Thyroid gland (tissue), 4 donors: ENCODE data around the gene PRCD. TPM values are rescaled to one million over a fixed set of nuclear protein-coding genes. Genes with fewer than 3 reads are reported as not detected.

Experiments
- DNase-seq, 2 donors: peaks; one replicate each; pipeline ENCODE4 v3.0.0-alpha.2; 2019
- H3K27ac ChIP-seq, 3 donors: fragments of 200-600 bp; sonication (generic); 1 replicate in 2 of 3; 2 replicates in 1 of 3; pipeline ENCODE4 v1.5.1; 2016 to 2019; ENCODE audit warnings: mild to moderate bottlenecking in 1 of 3, moderate library complexity in 1 of 3
- H3K27me3 ChIP-seq: fragments of 200-600 bp; sonication (generic); one replicate; pipeline ENCODE4 v1.5.1; 2019
- H3K36me3 ChIP-seq, 2 donors: fragments of 200-600 bp; sonication (generic); one replicate each; pipeline ENCODE4 v1.5.1; 2016 to 2019
- H3K4me1 ChIP-seq, 2 donors: fragments of 200-600 bp; sonication (generic); one replicate each; pipeline ENCODE4 v1.5.1; 2017 to 2019
- H3K4me3 ChIP-seq, 3 donors: fragments of 200-600 bp; sonication (generic); replicated peaks in 1 of 3; 1 replicate in 2 of 3; 2 replicates in 1 of 3; pipeline ENCODE4 v1.5.1; 2016; ENCODE audit warnings: mild to moderate bottlenecking in 1 of 3
- H3K9me3 ChIP-seq: fragments of 200-600 bp; sonication (generic); one replicate; pipeline ENCODE4 v1.5.1; 2017
- CTCF ChIP-seq, 6 experiments: fragments of 200-600 bp in 3 of 6; fragments of 450-650 bp in 3 of 6; sonication (generic) in 3 of 6; IDR thresholded peaks; one replicate each; pipeline ENCODE4 v1.5.1; 2016 to 2019; ENCODE audit warnings: antibody characterized with exemption in 6 of 6, mild to moderate bottlenecking in 2 of 6, inconsistent platforms in 1 of 6, moderate library complexity in 1 of 6
- POLR2A ChIP-seq, 2 donors: fragments of 450-650 bp; IDR thresholded peaks; one replicate each; pipeline ENCODE4 v1.6.1; 2017; ENCODE audit warnings: antibody characterized with exemption in 2 of 2, mild to moderate bottlenecking in 2 of 2, moderate library complexity in 1 of 2
- WGBS, 2 donors: methylation state at CpG; one replicate each; pipeline ENCODE4 v1.1.5; 2017; 5-methylcytosine and 5-hydroxymethylcytosine counted together
- intact Hi-C: fragments of 100-400 bp; cut with DNase I; formaldehyde crosslinking; loops from one replicate; pipeline ENCODE4 v1.15.1; 2023
- total RNA-seq, 4 donors: library from RNA; depleted of rRNA; stranded (reverse); fragments of >200 nt; gene quantifications; one replicate each; pipeline ENCODE4 v1.2.3, GENCODE V29; 2016

Gene PRCD
- total RNA-seq, 4 donors from 2014 or later, result 1.5 to 8.3 (median 4.2) TPM

- Histone ChIP-seq H3K36me3 (no peaks in the 10 kb centered on the region), H3K27me3 (no peaks in the 10 kb centered on the region), H3K4me1 (peaks cover 18 to 35% of the 10 kb centered on the region in 2 donors), H3K27ac (peak overlapping the region in 2 of 3 donors; percentile 16 to 53), H3K4me3 (no peak overlapping the region), H3K9me3 (no peaks in the 10 kb centered on the region)
- WGBS, 2 donors, result 68 to 87% methylated on average over 11 of the region's 11 CpGs
- DNase-seq, result no peak
- TF ChIP-seq POLR2A (IDR thresholded peaks at IDR 0.05), result no peak
- TF ChIP-seq CTCF (IDR thresholded peaks at IDR 0.05), result no peak
- intact Hi-C loops, result no loop called here
Observed at GRCh38 chr17:76546556-76547182, 6.8 kb downstream of the PRCD start.

DNA sequence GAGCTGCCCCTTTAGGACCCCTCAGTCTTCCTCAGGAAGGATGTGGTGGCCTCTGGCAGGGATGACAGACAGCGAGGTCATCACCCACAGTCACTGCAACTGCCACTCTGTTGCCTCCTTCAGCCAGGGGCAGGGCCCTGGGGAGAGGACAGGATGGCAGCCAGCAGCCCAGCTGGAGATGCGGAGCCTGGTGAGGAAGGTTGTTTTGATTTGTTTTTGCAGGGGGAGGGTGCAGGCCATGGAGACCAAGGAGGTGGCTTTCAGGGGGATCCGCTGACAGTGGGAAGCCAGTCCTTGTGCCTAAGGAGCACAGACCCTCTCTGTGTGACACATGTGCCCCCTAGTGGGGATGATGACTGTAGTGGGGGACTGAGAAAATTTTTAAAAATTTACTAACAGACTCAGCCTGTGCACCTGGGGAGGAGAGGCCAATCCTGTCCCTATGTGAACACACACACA lies 7.4 kb downstream of the PRCD start:
- Histone ChIP-seq H3K4me3 (no peak overlapping the region), H3K9me3 (no peaks in the 10 kb centered on the region), H3K4me1 (peaks cover 20 to 38% of the 10 kb centered on the region in 2 donors), H3K36me3 (no peaks in the 10 kb centered on the region), H3K27me3 (no peaks in the 10 kb centered on the region), H3K27ac (peak overlapping the region in 2 of 3 donors; percentile 16 to 53)
- intact Hi-C loops, result no loop called here
- DNase-seq, result peak; percentile 60 to 64
- peak in 5 of 6 experiments; percentile 47 to 74 (median 65) for TF ChIP-seq CTCF (IDR thresholded peaks at IDR 0.05)
- no peak for TF ChIP-seq POLR2A (IDR thresholded peaks at IDR 0.05)
- 37 to 49% methylated on average over 3 of the region's 3 CpGs for WGBS, 2 donors

GRCh38 chr17:76547642-76548202 lies 7.9 kb downstream of the PRCD start:
- no peak for TF ChIP-seq POLR2A (IDR thresholded peaks at IDR 0.05)
- peak in 1 of 6 experiments; percentile 32 for TF ChIP-seq CTCF (IDR thresholded peaks at IDR 0.05)
- intact Hi-C loops, result no loop called here
- peaks cover 20 to 38% of the 10 kb centered on the region in 2 donors for H3K4me1 ChIP-seq
- H3K27ac ChIP-seq, result no peak overlapping the region
- no peaks in the 10 kb centered on the region for H3K27me3 ChIP-seq
- no peaks in the 10 kb centered on the region for H3K9me3 ChIP-seq
- no peaks in the 10 kb centered on the region for H3K36me3 ChIP-seq
- no peak for DNase-seq
- H3K4me3 ChIP-seq, result no peak overlapping the region
- WGBS, 2 donors, result 89 to 93% methylated on average over 2 of the region's 2 CpGs

DNA sequence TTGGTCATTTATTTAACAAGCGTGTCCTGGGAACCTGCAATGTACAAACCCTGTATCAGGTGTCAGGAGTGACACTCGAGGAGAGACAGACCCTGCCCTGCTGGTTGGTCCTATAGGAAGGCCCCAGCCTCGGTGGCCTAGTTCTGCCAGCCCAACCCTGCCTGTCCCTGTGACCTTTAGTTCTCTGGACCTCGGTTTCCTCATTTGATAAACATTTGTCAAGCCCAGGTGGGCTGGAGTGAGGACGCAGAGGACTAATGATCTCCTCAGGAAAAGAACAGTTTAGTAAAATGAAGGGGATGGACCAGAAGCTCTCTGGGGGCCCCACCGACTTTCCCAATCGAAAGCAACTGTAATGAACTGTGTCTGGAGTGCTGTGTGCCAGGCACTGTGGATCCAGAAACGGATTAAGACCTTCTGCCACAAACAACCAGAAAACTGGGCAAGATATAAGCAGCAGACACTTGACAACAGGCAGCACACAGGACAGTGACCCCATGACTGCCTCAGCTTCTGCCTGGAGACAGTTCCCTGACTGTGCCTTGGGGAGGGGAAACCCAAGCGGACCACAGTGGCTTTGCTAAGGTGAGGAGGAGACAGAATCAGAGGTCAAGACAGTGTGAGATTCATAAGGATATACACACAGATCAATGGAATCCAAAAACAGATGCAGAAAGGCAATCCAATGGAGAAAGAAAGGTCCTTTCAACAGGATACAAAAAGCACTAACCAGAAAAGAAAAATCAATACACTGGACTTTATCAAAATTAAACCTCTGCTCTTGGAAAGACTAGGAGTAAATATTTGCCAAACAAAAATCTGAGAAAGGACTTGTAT lies 8.8 kb downstream of the PRCD start:
- H3K4me3 ChIP-seq, result no peak overlapping the region
- intact Hi-C loops, result no loop called here
- 66 to 78% methylated on average over 8 to 9 of the region's 9 CpGs for WGBS, 2 donors
- TF ChIP-seq POLR2A (IDR thresholded peaks at IDR 0.05), result no peak
- TF ChIP-seq CTCF (IDR thresholded peaks at IDR 0.05), result no peak
- no peaks in the 10 kb centered on the region for H3K9me3 ChIP-seq
- DNase-seq, result no peak
- no peaks in the 10 kb centered on the region for H3K36me3 ChIP-seq
- H3K4me1 ChIP-seq, result peaks cover 27 to 44% of the 10 kb centered on the region in 2 donors
- H3K27ac ChIP-seq, result no peak overlapping the region
- H3K27me3 ChIP-seq, result no peaks in the 10 kb centered on the region

GRCh38 chr17:76549215-76549518 lies 9.3 kb downstream of the PRCD start:
- intact Hi-C loops, result no loop called here
- Histone ChIP-seq H3K27ac (no peak overlapping the region), H3K36me3 (no peaks in the 10 kb centered on the region), H3K4me3 (no peak overlapping the region), H3K4me1 (peaks cover 32 to 48% of the 10 kb centered on the region in 2 donors), H3K27me3 (no peaks in the 10 kb centered on the region), H3K9me3 (no peaks in the 10 kb centered on the region)
- WGBS, 2 donors, result 89 to 93% methylated on average over 9 of the region's 9 CpGs
- DNase-seq, result no peak
- TF ChIP-seq POLR2A (IDR thresholded peaks at IDR 0.05) (no peak), CTCF (IDR thresholded peaks at IDR 0.05) (no peak)
